Sciatic nerve (tissue), 2 donors: ENCODE measurements around the gene BUB3. TPM values are rescaled to one million over a fixed set of nuclear protein-coding genes. Genes with fewer than 3 reads are reported as not detected.

ENCODE experiments used
- ATAC-seq: fragments of 200-7000 bp; cut with Tn5 transposase; one replicate; pipeline ENCODE4 v1.9.1; 2020; ENCODE audit warnings: mild to moderate bottlenecking, moderate library complexity
- DNase-seq: peaks from one replicate; pipeline ENCODE4 v3.0.0-alpha.2; 2020; ENCODE audit warnings: low spot score
- intact Hi-C: fragments of 100-400 bp; cut with DNase I; formaldehyde crosslinking; loops from one replicate; pipeline ENCODE4 v1.14.2; 2022
- total RNA-seq: library from RNA; stranded (reverse); fragmentation: NEBNext Ultra II Directional; extraction: Animal tissue kit (Norgen Biotek cat#: 25700); gene quantifications from one replicate; pipeline ENCODE4 v1.2.1, GENCODE V29; 2021
- donor health status: DM: no; HTN: no; CAD: no.
- donor health status: DM: no; HTN: no; CAD: no.

Gene BUB3
- total RNA-seq, 1 donor from 2014 or later, result 65.5 TPM

DNA sequence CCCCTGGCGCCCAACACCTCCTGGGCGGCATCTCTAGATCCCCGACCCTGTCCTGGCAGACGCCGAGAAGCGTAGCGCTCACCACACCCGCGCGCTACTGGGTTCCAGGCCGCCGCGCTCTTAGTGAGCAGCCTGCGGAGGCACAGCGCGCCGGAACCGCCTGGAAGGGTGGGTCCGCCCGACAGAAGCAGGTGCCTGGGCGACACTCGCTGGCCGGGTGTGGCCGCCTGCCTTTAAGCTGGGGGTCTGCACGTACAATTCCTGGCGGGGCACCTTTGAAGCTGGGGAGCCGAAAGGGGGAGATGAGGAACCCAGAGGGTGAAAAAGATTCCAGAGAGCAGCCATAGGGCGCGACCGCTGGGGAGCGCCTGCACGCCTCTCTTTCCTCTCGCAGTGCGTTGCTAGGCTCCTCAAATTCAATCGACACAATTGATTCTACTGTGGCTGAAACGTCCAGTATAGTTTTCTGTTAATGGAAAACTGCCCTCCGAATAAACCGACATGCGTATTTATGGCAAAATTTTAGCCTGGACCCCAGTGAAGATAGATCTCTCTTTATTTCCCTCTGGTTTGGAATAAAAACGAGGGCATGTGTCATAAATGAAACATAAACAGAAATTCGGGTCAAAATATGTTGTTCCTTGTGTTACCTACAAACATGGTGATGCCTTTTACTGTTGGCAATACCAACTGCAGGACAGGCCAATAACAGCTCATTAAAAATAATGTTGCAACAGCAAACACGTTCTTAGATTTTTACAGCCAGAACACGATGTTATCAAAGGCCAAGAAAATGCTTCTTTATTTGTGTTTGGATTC lies 13.8 kb upstream of the BUB3 start:
- intact Hi-C loops, result no loop called here
- ATAC-seq (no peak), DNase-seq (no peak)

DNA sequence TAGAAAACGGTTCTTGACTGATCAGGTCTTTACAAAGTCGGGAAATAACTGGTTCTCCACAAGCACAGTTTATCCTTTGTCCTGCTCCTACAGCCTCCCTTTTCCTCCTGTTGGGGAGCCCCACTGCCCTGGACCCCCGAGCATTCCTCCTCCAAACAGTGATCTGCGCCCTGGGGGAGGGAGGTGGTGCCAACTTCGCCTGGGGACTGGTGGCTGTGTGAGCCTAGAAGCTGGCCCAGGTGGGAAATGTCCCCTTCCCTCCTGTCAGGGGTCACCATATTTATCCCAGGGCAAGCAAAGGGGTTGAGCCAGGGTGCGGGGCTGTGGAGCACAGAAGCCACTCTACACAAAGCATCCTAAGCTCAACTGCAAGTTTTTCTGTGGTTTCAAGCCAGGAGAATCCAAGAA lies 13.2 kb upstream of the BUB3 start:
- intact Hi-C loops, result no loop called here
- DNase-seq (no peak), ATAC-seq (no peak)

DNA sequence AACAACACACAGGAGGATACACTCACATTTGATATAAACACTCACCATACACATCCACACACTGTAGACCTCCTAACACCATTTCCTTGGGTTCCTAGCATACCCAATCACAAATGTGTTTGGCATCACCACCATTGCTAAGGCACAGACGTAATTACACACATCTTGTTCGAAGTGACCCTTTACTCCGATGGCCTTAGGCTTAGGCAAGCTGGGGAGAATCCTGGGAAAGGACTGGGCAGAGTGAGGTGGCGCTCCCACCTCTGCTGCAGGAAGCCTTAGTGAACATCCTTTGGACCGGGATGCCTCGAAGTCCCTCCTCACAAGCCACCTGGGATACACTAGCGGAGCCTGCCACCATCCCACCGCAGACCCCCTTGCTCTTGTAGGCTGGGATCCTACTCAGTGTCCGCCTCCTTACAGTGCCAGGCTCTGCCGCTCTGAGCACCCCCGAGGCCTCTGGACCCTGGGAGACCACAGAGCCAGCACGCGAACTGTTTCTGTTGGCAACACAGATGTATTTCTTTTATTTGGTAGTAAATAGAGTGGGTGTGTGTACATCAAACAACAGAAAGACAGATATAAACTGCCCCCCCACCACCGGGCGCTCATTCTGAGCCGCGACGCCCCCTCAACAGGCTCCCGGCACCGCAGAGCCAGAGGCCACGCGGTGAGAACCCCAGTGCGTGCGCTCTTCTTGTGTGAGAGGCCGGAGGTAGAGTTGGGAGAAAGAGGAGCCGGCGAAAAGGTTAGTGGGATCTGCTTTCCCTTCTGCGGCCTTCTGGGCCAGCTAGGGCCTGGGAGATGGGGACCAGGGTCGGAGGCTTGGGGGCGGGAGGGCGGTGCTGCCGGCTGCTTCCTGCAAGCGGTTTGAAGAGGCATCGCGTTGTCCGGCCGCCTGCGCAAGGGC lies 12.2 kb upstream of the BUB3 start:
- DNase-seq, result no peak
- intact Hi-C loops, result no loop called here
- ATAC-seq, result no peak

DNA sequence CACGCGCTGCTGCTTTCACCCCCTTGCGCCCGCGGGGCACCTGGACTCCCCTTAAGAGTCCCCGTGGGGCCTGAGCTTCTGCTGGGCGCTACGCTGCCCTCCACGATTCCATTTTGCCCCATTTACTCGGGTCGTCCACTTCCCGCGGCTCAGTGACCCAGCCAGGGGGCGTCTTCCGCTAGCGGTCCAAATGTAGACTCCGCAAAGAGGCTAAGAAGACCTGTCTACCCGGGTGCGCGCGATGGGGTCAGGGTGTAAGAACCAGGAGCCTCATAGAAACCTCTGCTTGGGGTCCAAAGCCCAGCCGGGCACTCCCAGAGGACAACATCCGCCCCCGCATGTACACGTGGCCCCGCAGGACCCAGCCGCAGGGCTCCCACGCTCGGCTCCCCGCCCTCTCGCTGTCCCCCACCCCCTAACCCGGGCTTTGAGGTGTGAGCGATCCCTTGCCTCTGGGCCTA lies 11.5 kb upstream of the BUB3 start:
- intact Hi-C loops, result no loop called here
- ATAC-seq (no peak), DNase-seq (no peak)

DNA sequence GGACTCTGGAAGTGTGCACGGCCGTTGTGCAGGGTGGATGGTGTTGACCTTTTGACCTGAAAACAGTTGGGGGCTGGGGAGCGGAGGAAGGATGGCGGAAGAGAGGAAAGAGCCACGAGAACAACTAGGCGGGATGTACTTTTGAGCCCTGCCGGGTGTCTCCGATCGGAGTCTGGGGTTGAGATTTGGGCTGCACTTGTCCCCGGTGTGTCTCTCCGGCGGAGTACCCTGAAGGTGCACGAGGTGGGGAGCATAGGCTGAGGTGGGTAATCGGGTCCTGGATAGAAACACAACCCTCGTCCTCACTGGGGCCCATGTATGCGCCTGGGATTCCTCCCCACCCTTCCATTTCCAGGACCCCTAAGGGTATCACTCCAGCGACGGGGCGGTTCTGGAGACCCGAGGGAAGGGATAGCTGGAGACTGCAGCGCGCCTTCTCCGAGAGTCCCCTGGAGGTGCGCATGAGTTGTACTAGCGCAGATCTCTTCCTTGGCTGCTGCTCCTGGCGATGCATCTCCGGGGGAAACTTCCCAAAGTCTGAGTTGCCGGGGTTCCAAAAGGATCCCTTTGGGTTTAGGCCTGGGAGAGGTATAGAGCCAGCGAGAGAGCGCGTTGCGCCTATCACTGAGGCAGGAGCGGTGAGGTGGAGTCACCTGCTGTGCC lies 10.9 kb upstream of the BUB3 start:
- no peak for ATAC-seq
- intact Hi-C loops, result no loop called here
- no peak for DNase-seq

DNA sequence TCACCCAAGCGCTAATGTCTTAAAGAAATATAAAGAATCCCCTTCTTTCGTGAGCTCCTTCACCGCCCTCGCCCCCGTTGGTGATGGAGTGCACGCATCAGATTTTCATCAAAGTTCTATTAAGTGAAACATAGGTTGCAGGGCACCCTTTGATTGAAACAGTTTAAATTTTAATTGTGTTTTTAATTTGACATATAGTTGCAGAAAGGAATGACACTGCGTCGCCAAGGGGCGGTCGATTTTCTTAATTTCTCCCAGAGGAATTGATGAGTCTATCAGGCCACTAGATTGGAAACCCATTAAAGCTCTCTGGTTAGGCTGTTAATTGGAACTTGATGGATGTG lies 10.4 kb upstream of the BUB3 start:
- ATAC-seq (no peak), DNase-seq (no peak)
- intact Hi-C loops, result no loop called here

DNA sequence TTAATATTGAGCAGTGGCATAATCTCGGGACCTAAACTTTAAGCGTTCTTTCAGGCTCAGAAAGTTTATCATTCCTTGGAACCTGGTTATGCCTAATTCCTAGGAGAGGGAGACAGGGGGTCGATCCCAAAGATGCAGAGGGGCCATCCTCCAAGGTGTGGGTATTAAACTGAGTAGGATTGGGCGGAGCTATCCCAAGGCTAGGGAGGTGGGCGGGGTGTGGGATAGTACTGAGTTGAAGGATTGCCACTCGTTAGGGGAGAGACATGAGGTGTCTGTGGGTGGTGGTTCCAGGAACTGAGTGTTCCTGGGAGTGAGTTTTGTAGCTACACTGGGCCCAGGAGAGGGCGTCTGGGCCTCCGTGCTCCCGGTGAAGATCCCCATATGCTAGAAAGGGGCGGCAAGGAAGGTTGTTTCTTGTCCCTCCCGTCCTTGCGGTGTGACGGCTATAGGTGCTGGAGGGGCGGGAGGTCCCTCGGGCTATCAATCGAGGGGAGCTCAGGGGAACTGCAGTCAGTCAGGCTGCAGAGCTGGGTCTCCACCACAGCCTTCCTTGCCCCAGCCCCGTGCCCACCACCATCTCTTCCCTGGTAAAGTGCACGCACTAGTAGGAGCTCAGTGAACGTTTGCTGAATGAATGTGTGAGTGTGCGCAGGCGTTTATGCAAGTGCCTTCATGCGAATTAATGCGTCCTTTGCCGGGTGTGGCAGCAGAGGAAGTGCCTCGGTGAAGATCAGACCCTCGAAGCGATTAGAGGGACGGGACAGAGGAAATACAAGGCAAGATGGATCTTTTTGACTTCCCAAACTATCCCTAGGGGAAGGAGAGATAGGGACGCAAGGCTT lies 9.3 kb upstream of the BUB3 start:
- intact Hi-C loops, result no loop called here
- no peak for DNase-seq
- no peak for ATAC-seq

DNA sequence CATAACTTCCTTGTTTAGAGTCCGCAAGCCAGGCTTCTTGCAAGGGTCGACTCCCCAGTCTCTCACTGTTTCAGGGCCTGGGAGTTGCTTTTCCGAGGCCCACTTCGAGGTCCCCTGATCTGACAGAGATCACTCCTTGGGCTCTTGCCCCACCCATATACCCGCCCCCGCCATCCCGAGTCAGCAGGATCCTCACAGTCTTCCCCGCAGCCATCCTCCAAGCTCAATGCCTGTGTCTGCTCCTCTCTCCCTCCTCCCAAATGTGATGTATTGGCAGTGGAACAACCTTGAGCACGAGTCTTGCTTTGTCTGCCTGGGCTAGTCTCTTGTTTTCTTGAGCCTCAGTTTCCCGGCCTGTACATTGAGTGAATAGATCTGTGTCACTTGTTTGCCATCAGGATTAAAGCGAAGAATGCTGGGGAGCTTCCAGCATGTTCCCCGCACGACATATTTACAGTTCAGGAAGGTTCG lies 8.6 kb upstream of the BUB3 start:
- DNase-seq, result no peak
- no peak for ATAC-seq
- intact Hi-C loops, result no loop called here

DNA sequence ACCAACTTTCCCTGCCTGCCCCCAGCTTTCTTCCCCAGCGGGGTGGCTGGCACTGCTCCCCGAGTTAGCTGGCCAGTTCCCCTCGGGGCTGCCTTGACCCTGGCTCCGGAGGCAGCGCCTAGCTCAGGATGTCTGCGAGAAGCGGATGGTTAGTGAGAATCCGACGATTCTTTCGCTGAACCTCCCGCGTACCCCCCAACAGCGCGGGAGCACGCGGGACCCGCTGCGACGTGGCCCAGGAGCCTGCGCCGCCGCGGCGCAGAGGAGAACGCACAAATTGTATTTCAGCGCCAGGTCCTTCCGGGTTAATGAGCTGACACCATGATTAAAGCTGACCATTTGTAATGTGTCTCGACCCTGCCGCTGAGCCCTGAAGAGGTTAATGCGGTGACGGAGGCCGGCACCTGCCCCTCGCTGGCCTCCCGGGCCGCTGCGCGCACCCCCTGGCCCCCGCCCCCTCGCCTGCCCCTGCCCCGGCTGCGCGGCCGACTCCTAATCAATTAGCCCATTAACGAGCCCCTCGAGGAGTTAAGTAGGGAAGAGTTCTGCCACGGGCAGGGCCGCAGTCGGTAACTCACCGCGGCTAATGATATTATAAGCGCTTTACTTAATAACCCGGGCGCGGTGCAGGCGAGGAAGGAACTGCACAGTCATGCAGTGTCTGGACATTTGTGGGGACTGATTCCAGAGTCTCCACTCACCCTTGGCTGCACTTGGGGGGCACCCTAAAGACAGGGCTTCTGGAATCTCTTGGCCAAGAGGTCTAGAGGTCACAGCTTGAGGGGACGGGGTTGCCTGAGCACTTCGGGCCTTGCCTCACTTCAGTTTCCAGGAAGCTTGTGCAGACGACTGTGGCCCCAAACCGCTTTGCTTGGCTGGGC lies 7.9 kb upstream of the BUB3 start:
- no peak for DNase-seq
- ATAC-seq, result no peak
- intact Hi-C loops, result no loop called here

DNA sequence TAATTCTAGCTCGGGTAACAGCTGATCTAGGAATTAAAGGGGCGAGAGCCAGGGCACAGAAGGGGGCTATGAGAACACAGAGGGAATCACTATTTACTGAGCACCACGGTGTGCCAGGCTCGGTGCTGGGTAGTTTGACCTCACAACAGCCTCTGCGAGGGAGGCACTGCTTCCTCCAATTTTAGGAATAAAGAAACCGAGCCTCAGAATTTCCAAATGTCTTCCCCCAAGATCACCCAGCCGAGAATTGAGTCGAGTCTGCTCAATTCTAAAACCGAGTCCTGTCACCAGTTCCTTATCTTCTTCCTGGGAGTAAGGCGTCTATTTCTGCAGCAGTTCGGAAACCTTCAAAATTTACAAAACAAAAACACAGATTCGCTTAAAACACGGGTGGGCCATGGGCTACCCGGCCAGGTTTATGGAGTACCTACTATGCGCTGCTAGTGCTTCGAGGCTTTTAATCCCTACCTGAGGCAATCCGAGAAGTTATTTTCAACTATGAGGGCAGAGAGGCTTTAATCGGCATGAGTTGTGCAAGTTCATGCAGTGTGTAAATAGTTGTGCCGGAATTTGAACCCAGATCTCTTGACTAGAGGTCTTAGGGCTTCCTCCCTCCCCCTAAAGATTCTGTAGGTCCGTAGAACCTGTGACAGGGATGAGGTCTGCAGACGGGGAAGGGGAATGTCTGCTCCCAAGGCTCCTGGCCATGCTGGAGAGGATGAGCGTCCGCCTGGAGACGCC lies 7.1 kb upstream of the BUB3 start:
- no peak for DNase-seq
- intact Hi-C loops, result no loop called here
- ATAC-seq, result no peak

DNA sequence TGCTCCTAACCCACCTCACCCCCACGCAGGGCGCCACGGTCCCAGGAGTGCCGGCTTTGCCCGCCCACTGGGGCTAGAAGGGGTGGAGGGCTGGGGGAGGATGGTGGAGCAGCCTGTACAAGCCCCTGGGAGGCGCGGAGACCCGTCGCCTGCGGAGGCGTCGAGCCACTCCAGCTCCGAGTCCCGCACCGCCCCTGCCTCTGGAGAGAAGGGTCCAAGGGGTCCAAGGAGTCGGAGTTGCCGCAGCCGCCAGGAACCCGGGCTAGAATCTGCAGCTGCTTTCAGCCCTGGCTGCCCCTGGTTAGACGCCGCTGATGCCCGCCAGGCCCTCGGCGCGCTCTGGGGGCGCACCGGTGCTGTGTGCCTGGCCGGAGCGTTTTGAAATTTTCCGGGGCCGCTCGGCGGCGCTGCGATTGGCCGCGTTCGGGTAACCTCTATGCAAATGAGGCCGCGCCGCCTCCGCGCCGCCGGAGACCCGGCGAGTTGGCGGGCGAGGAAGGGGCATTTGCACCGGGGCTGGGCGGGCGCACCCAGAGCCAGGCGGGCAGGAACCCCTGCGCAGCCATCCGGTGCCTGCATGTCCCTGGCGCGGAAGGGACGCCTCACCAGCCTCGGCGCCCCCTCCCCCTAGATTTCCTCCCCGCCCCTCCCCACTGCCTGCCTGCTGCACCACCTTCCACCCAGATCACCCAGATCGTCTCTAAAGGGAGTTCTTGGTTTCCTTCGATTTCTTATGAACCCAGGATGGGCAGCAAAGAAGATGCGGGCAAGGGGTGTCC lies 6.4 kb upstream of the BUB3 start, which contains the start of gene HMX2:
HMX2 (plus strand) TSS at position 502 of the 779 bp plus-strand sequence; CDS start at position 745, 243 bp downstream.
- intact Hi-C loops, result no loop called here
- ATAC-seq (no peak), DNase-seq (no peak)

DNA sequence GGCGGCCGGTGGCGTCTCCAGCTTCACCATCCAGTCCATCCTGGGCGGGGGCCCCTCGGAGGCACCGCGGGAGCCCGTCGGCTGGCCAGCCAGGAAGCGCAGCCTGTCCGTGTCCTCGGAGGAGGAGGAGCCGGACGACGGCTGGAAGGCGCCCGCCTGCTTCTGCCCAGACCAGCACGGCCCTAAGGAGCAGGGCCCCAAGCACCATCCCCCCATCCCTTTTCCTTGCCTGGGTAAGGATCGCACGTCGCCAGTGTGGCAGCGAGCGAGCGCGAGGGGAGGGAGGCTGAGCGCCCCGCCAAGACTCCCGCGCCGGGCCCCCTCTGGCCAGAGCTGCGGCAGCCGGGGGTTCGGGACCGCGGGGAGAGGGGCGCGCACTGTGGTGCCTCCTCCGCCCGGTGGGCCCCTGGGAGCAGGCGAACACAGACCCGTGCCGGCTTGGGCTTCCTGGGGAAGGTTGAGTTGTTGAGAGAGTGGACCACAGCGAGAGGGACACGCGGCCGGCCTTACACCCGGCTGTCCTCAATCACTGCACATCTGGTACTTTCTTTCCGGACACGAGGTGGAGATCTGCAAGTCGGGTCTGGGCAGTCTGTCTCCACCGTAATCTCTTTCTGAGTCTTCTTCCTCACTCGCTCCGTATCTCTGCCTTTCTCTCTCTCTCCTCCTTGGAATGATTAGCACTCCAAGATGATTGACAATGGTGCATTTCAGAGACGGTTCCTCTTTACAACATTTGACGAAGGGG lies 5.6 kb upstream of the BUB3 start:
- intact Hi-C loops, result no loop called here
- no peak for DNase-seq
- ATAC-seq, result no peak

DNA sequence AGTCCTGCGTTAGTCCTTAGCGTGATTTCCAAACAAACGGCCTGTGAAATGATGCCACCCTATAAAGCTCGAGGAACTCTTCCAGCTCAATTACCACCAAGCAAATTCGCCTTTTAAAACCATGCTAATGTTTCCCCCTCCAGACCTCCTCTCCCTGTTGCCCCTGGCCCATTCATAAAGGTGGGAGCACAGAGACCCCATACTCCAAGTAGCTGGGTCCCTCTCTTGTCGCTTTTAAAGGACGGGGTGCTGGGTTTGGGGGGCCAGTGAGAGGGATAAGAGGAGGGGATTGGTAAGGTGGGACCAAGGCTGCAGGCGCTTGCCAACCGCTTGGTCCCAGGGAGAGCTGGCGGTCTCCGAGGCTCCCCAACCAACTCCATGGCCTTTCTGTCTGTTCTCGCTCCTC lies 5.0 kb upstream of the BUB3 start:
- no peak for DNase-seq
- intact Hi-C loops, result no loop called here
- ATAC-seq, result no peak

DNA sequence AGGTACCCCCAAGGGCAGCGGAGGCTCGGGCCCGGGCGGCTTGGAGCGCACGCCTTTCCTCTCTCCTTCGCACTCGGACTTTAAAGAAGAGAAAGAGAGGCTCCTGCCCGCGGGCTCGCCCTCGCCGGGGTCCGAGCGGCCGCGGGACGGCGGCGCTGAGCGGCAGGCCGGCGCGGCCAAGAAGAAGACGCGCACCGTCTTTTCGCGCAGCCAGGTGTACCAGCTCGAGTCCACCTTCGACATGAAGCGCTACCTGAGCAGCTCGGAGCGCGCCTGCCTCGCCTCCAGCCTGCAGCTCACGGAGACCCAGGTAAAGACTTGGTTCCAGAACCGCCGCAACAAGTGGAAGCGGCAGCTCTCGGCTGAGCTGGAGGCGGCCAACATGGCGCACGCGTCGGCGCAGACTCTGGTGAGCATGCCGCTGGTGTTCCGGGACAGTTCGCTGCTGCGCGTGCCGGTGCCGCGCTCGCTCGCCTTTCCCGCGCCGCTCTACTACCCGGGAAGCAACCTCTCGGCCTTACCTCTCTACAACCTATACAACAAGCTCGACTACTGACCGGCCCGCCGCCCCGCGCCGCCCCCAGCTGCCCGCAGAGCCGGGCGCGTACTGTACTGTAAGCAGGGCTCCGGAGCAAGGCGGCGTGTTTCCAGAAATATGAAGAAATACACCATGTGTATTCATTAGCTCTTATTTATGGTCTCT lies 4.5 kb upstream of the BUB3 start:
- DNase-seq (no peak), ATAC-seq (no peak)
- intact Hi-C loops, result no loop called here
